ENCODE results near the gene PSMD14.
"Not testable (repeated sequence)": the region's sequence is repeated elsewhere in the genome, so short reads cannot be mapped to it uniquely, and the experiment has no call there.

Gene PSMD14

GRCh38 chr2:161339532-161339931 is 31.3 kb downstream of the PSMD14 start:
- not testable (repeated sequence) for DNase-seq

DNA sequence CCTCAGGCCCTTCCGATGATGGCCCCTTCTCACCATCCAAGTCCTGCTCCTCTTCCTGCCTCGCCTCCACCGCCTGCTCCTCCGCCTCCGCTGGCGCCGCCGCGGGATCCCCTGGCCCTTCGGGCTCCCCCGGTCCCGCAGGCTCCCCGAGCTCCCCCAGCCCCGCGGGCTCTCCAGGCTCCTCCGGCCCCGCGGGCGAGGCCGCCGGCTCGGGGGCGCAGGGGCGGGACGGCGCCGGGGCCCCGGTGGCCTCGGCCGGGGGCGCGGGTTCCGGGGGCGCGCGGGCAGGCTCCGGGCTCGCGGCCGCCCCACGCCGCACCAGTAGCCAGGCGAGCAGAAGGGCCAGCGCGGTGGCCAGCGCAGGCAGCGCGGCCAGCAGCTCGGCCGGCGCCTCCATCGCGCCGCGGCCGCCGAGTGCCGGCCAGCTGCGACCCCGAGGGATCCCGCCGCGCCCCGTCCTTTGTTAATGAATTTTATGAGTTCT is 32.7 kb downstream of the PSMD14 start:
- not testable (repeated sequence) for DNase-seq

DNA sequence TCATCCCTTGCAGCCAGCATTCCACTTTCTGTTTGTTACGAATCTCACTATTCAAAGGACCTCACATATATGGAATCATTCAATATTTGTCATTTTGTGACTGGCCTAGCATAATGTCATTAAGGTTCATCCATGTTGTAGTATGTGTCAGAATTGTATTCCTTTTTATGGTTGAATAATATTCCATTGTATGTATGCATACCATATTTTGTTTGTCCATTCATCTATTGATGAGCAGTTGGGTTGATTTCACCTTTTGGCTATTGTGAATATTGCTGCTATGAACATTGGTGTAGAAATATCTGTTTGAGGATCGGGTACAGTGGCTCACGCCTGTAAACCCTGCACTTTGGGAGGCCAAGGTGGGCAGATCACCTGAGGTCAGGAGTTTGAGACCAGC is 35.0 kb downstream of the PSMD14 start:
- DNase-seq, result no peak

DNA sequence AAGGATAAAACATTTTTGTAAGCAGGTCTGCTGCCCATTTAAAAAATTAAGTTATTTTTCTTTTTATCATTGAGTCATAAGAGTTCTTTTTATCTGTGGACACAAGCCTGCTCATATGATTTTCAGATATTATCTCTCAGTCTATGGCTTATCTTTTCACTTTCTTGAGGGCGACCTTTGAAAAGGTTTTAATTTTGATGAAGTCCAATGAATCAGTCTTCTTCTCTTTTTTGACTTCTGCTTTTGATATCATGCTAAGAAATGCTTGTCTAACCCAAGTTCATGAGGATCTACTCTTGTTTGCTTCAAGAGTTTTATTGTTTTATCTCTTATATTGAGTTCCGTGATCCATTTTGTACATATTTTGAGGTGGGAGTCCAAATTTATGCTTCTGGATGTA is 36.5 kb downstream of the PSMD14 start:
- DNase-seq, result no peak

DNA sequence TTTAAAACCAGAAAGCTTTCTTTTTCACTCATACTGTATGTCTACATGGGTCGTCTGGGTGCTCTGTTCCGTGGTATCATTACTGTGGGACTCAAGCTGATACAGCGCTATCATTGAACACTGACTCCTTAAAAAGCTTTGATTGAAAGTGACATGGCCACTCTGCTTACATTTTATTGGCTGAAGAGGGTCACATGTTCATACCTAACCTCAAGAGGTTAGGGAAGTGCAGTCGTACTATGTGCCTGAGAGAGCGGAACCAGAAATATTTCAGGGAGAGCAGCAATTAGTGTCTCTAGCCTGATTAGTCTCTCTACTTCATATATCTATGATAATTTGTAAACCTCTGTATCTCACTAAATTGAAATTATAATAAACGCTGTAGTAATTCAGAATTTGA is 43.5 kb downstream of the PSMD14 start:
- DNase-seq, result no peak

DNA sequence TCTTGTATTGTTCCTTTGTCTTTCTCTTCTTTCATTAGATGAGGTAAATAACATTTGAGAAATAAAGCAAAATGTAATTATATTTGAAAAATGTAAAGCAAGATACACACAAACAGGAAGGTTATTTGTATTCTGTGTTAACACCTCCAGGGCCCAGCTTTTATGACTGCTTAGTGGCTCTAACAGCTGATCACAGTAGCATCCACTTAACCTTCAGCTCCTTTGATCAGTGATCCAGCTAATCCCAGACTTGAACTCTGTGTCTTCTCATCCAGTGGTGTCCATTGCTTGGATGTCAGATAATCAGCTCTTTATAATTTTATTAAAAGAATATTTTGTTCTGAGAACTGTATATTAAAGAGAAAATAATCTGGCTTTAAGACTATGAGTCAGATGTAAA is 44.5 kb downstream of the PSMD14 start:
- no peak for DNase-seq

DNA sequence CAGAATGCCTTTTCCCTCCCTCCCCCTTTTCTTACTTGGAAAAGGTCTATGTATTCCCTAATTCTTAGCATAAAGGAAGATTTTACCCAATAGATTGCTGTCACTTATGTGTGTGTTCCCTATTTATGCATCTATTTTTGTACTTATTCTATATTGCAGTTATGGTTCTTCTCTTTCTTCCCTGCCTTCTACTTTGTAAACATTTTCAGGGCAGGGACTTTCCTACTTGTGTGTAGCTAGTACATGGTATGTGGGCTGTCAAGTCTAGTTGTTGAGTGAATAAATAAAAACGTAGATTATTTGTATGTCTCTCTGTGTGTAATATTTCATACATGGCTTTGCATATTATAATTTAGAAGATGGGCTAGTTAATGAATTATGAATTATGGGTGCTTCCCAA is 45.3 kb downstream of the PSMD14 start:
- no peak for DNase-seq

- DNase-seq, result no peak
Observed at GRCh38 chr2:161354106-161354505, 45.9 kb downstream of the PSMD14 start.

- DNase-seq, result no peak
Observed at GRCh38 chr2:161355106-161355505, 46.9 kb downstream of the PSMD14 start.

DNA sequence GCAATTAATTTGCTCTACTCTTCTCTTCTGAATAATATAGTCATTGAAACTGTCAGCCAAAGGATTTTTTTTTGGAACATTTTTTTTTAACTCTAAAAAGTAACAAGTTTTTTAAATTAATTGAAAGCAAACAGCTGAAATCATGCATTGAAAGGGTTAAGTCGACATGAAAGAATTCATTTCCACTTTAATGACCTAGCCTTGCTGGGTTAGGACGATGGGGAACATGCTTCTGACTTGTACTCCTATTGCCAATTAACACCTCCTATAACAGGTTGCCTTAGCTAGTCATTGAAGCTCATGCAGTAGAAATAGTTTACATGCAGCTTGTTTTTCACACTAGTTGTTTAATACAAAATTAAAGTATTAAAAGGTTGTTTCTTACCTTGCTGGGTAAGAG is 47.8 kb downstream of the PSMD14 start:
- DNase-seq, result no peak

- no peak for DNase-seq
Observed at GRCh38 chr2:161357097-161357496, 48.9 kb downstream of the PSMD14 start.

DNA sequence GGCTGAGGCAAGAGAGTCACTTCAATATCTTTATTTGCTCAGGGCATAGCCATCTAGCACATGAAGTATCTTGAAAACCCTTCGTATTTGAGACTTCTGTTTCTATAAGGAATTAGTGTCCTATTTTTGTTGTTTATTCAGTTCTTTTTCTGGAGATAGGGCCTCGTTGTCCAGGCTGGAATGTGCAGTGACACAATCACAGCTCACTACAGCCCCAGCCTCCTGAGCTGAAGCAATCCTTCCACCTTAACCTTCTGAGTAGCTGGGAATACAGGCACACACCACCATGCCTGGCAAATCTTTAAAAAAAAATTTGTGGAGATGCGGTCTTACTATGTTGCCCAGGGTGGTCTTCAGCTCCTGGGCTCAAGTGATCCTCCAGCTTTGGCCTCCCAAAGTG is 50.6 kb downstream of the PSMD14 start:
- DNase-seq, result no peak

GRCh38 chr2:161360095-161360654 is 52.0 kb downstream of the PSMD14 start:
- not testable (repeated sequence) for DNase-seq

DNA sequence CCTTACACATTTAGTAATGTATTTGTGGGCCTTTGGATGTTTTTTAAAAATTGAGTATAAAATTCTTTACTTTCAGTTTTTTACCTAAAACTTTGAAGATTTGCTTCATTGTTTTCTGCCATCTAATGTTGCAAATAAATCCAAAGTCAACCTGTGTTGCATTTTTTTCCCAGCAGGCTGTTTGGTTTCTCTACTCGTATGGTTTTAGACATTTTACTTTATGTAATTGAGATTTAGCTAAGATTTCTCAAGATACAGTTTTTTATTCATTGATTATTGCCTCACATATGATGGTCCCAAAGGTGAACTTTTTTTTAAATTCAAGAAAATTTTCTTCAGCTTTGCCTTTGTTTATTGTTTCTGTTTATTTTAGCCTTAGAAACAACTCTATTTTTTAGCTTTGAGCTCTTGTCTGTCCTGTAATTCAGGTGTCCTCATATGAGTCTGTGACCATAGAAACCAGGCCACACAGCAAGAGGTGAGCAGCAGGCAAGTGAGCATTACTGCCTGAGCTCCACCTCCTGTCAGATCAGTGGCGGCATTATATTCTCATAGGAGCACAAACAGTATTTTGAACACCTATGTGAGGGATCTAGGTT is 54.4 kb downstream of the PSMD14 start:
- no peak for DNase-seq

- no peak for DNase-seq
Observed at GRCh38 chr2:161367675-161368074, 59.5 kb downstream of the PSMD14 start.

DNA sequence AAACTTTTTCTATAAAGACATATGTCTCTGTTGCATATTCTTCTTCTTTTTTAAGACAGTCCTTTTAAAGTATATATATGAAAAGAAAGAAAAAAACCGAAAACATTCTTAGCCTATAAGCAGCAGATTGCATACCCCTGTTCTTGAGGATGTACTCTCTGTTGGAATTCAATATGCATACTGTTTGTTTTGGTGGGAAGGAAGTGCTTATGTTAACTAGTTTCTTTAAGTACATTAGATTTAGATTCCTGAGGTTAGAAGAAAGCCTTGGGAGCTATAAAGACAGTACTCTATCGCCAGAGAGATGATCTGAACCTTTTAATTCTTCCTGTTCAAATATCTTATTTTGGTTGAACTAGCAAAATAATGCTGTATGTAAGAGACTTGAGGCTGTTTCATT is 61.1 kb downstream of the PSMD14 start:
- no peak for DNase-seq

DNA sequence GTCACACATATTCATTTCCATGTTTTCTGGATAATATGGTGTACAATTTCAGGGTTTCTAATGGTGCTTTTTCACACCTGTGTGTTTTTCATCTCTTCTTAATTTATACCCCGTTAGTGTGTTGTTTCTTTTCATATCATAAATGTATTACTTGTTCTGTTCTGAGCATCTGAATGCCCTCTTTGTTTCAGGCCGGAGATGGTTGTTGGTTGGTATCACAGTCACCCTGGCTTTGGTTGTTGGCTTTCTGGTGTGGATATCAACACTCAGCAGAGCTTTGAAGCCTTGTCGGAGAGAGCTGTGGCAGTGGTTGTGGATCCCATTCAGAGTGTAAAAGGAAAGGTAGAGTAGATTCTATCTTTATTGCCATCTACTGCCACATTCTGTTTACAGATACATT is 62.8 kb downstream of the PSMD14 start:
- DNase-seq, result no peak

- DNase-seq, result no peak
Observed at GRCh38 chr2:161371869-161372268, 63.6 kb downstream of the PSMD14 start.

DNA sequence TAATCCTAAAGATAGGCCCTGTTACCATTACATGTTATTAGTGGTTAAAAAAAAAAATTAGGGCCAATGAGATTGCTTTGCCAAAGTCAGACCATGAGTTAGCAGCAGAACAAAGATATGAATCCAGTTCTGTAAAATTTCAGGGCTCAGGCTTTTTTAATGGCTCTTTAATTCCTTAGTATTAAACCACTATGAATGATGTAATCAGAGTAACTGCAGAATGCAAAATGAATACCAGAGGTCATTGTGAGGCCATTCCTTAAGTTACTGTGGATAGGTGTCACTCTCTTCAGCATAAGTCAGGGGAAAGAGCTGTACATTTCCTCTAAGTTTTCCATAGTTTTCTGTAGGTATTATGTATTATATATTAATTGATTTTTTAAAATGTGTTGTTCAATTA is 65.7 kb downstream of the PSMD14 start:
- DNase-seq, result no peak

DNA sequence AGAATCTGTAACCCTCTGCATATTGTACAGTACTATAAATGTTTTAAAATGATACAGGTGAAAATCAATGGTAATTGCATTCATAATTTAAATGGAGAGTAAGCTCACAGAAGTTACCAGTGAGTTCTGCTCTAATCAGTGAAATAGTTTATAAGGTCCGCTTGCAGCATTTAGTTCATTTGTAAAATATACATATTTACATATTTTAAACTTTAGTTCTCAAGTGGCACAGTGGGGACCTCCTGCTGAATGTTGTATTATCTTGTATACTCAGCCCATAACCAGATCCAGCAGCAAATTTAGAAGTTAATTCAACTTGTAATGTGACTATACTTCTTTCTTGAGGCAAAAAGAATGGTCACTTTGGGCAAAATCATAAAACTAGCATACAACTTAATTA is 66.2 kb downstream of the PSMD14 start:
- DNase-seq, result no peak

DNA sequence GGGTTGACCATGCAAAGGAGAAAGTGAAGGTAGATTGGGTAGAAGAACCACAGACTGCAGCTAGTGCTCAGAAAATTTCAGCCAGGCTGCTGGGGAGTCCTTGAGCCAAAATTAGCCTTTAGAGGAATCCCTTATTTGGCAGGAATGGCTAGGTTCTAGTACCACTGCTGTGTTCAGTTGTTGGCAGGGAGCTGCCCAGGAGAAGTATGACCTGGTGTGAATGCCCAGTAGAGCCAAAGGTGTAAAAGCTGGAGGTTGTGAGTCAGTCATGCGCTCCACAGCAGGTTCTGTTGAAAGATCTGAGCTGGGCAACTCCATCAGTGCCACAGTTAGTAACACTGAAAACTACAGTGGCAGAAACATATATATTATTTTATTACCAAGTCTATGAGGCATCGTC is 71.5 kb downstream of the PSMD14 start:
- DNase-seq, result no peak

DNA sequence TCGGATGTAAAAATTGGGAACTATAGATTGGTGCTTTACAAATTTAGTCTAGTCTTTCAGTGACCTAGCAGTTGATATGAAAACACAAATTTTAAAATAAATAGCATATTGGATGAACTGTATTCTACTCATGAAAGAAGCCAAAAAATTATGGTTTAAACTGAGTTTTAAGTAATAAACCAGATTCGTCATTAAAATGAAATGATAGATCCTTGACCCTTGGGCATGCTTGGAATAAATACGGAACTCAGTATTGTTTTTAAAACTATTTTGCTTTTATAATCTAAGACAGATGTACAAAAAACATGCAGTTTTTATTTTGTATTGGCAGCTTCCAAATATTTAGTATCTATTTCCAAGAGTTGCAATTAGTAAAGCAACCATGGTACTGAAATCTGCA is 73.3 kb downstream of the PSMD14 start:
- DNase-seq, result no peak

DNA sequence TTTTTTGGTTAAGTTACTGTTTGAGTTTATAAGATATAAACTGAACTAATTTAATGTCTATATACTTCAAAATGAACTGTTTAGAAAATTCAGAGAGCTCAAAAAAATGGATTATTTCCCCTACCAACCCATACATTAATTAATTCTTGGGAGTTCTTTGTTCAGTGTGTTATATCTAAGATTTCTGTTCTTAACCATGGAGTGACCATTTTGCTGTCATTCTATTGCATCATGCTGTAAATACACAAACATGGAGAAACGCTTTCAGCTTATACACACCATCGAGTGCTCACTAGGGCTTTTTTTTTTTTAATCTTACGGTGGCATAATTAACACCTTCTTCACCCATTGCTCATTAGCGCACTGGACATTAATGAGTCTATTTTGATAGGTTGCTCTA is 74.5 kb downstream of the PSMD14 start:
- no peak for DNase-seq

- no peak for DNase-seq
Observed at GRCh38 chr2:161384864-161385263, 76.6 kb downstream of the PSMD14 start.

- DNase-seq, result no peak
Observed at GRCh38 chr2:161386228-161386824, 78.1 kb downstream of the PSMD14 start.
